ENCODE results near the gene ABCA4.

Gene ABCA4

GRCh38 chr1:93992954-93993353, 128.0 kb downstream of the ABCA4 start:
- no peak for ATAC-seq
- TF ChIP-seq, protein P1, sequence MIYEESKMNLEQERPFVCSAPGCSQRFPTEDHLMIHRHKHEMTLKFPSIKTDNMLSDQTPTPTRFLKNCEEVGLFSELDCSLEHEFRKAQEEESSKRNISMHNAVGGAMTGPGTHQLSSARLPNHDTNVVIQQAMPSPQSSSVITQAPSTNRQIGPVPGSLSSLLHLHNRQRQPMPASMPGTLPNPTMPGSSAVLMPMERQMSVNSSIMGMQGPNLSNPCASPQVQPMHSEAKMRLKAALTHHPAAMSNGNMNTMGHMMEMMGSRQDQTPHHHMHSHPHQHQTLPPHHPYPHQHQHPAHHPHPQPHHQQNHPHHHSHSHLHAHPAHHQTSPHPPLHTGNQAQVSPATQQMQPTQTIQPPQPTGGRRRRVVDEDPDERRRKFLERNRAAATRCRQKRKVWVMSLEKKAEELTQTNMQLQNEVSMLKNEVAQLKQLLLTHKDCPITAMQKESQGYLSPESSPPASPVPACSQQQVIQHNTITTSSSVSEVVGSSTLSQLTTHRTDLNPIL (CRISPR knock-in tag; IDR thresholded peaks at IDR 0.05; ENCODE audit: low read depth) = no peak
- TF ChIP-seq PPARA (CRISPR knock-in tag; IDR thresholded peaks at IDR 0.05; ENCODE audit: borderline replicate concordance) = no peak
- no peak for TF ChIP-seq PATZ1 (CRISPR knock-in tag; IDR thresholded peaks at IDR 0.05; ENCODE audit: borderline replicate concordance)
- TF ChIP-seq, protein P2, sequence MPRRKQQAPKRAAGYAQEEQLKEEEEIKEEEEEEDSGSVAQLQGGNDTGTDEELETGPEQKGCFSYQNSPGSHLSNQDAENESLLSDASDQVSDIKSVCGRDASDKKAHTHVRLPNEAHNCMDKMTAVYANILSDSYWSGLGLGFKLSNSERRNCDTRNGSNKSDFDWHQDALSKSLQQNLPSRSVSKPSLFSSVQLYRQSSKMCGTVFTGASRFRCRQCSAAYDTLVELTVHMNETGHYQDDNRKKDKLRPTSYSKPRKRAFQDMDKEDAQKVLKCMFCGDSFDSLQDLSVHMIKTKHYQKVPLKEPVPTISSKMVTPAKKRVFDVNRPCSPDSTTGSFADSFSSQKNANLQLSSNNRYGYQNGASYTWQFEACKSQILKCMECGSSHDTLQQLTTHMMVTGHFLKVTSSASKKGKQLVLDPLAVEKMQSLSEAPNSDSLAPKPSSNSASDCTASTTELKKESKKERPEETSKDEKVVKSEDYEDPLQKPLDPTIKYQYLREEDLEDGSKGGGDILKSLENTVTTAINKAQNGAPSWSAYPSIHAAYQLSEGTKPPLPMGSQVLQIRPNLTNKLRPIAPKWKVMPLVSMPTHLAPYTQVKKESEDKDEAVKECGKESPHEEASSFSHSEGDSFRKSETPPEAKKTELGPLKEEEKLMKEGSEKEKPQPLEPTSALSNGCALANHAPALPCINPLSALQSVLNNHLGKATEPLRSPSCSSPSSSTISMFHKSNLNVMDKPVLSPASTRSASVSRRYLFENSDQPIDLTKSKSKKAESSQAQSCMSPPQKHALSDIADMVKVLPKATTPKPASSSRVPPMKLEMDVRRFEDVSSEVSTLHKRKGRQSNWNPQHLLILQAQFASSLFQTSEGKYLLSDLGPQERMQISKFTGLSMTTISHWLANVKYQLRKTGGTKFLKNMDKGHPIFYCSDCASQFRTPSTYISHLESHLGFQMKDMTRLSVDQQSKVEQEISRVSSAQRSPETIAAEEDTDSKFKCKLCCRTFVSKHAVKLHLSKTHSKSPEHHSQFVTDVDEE (CRISPR knock-in tag; IDR thresholded peaks at IDR 0.05) = no peak

DNA sequence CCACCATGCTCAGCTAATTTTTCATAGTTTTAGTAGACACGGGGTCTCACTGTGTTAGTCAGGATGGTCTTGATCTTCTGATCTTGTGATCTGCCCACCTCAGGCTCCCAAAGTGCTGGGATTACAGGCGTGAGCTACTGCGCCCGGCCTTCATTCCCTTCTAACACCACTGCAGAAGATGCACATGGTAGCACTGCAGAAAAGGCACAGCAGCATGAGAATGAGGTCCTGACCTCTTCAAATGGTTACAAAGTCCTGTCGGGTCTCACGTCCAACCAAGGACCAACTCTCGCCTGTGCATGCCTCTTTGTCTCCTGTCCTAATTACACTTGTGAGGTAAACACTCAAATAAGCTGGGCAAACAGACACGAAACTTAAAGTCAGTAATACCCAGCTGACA, 128.8 kb downstream of the ABCA4 start:
- ATAC-seq = no peak
- TF ChIP-seq RARB (CRISPR knock-in tag; IDR thresholded peaks at IDR 0.05) = no peak
- TF ChIP-seq ZNF70 (CRISPR knock-in tag; IDR thresholded peaks at IDR 0.05) = no peak
- TF ChIP-seq TCF4 (CRISPR knock-in tag; IDR thresholded peaks at IDR 0.05; ENCODE audit: borderline replicate concordance) = no peak
- no peak for TF ChIP-seq BACH2 (CRISPR knock-in tag; IDR thresholded peaks at IDR 0.05; ENCODE audit: borderline replicate concordance)
- no peak for TF ChIP-seq TOX (CRISPR knock-in tag; IDR thresholded peaks at IDR 0.05; ENCODE audit: borderline replicate concordance)
- TF ChIP-seq, protein P3, sequence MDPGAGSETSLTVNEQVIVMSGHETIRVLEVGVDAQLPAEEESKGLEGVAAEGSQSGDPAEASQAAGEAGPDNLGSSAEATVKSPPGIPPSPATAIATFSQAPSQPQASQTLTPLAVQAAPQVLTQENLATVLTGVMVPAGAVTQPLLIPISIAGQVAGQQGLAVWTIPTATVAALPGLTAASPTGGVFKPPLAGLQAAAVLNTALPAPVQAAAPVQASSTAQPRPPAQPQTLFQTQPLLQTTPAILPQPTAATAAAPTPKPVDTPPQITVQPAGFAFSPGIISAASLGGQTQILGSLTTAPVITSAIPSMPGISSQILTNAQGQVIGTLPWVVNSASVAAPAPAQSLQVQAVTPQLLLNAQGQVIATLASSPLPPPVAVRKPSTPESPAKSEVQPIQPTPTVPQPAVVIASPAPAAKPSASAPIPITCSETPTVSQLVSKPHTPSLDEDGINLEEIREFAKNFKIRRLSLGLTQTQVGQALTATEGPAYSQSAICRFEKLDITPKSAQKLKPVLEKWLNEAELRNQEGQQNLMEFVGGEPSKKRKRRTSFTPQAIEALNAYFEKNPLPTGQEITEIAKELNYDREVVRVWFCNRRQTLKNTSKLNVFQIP (CRISPR knock-in tag; IDR thresholded peaks at IDR 0.05; ENCODE audit: borderline replicate concordance, low read depth) = no peak
- TF ChIP-seq CSRNP3 (CRISPR knock-in tag; IDR thresholded peaks at IDR 0.05) = no peak
- no peak for TF ChIP-seq ISL1 (CRISPR knock-in tag; IDR thresholded peaks at IDR 0.05)
- no peak for TF ChIP-seq PPARA (CRISPR knock-in tag; IDR thresholded peaks at IDR 0.05; ENCODE audit: borderline replicate concordance)
- TF ChIP-seq ARNTL (CRISPR knock-in tag; IDR thresholded peaks at IDR 0.05; ENCODE audit: borderline replicate concordance, low read depth) = no peak
- TF ChIP-seq ZNF565 (CRISPR knock-in tag; conservative IDR thresholded peaks at IDR 0.05; ENCODE audit: low read depth) = no peak
- TF ChIP-seq SNAI2 (CRISPR knock-in tag; IDR thresholded peaks at IDR 0.05) = no peak
- no peak for TF ChIP-seq GLIS3 (CRISPR knock-in tag; IDR thresholded peaks at IDR 0.05)
- TF ChIP-seq, protein P1 (CRISPR knock-in tag; IDR thresholded peaks at IDR 0.05; ENCODE audit: low read depth) = no peak
- TF ChIP-seq PATZ1 (CRISPR knock-in tag; IDR thresholded peaks at IDR 0.05; ENCODE audit: borderline replicate concordance) = no peak

DNA sequence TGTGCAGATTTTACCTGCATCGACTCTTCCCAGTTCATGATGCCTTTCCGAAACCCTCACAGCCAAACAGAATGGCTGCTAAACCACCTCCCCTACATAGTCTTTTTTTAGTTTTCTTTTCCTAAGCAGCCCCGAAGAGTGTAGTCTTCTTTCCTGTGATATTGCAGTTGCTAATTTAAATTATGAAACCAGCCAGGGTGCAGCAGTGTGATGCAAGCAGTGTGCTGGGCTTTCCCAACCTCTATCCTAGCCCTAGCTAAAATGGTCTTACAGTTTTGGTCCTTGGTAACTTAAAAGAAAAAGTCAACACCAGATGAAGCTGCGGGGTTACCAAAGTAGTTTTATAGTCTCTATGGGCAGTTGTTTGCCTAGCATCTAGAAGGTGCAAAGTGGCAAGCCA, 129.7 kb downstream of the ABCA4 start:
- no peak for ATAC-seq
- TF ChIP-seq BACH2 (CRISPR knock-in tag; IDR thresholded peaks at IDR 0.05; ENCODE audit: borderline replicate concordance) (no peak), ZNF70 (CRISPR knock-in tag; IDR thresholded peaks at IDR 0.05) (no peak), GLIS3 (CRISPR knock-in tag; IDR thresholded peaks at IDR 0.05) (no peak), RARB (CRISPR knock-in tag; IDR thresholded peaks at IDR 0.05) (no peak), ESRRG (CRISPR knock-in tag; IDR thresholded peaks at IDR 0.05) (no peak), ZFP30 (CRISPR knock-in tag; IDR thresholded peaks at IDR 0.05) (no peak), ISL1 (CRISPR knock-in tag; IDR thresholded peaks at IDR 0.05) (no peak), ZNF565 (CRISPR knock-in tag; conservative IDR thresholded peaks at IDR 0.05; ENCODE audit: low read depth) (no peak), TOX (CRISPR knock-in tag; IDR thresholded peaks at IDR 0.05; ENCODE audit: borderline replicate concordance) (no peak), CSDC2 (CRISPR knock-in tag; IDR thresholded peaks at IDR 0.05) (no peak), OSR1 (CRISPR knock-in tag; IDR thresholded peaks at IDR 0.05) (no peak)
- TF ChIP-seq, protein P3 (CRISPR knock-in tag; IDR thresholded peaks at IDR 0.05; ENCODE audit: borderline replicate concordance, low read depth) = no peak

Measured in SK-N-SH treated with all-trans-retinoic acid at 6 μM for 48 hours (cell line).